SK-N-SH treated with all-trans-retinoic acid at 6 μM for 48 hours (cell line): Measurements from ENCODE around the gene ZNF692.

Experiments
- ATAC-seq: fragments of 200-7000 bp; cut with Tn5 transposase; 3 replicates; pipeline ENCODE4 v1.9.1; 2020; ENCODE audit warnings: mild to moderate bottlenecking, moderate library complexity
- ARNTL ChIP-seq: fragments of 450-650 bp; formaldehyde crosslinking; IDR thresholded peaks from 2 replicates; pipeline ENCODE4 v1.5.0; 2020; ENCODE audit warnings: low read depth, mild to moderate bottlenecking, moderate library complexity, borderline replicate concordance
- BACH2 ChIP-seq: fragments of 250-450 bp; sonication (Bioruptor Pico); IDR thresholded peaks from 2 replicates; pipeline ENCODE4 v1.9.0; 2021; ENCODE audit warnings: mild to moderate bottlenecking, borderline replicate concordance
- CREB5 ChIP-seq: fragments of 250-450 bp; sonication (Bioruptor Pico); IDR thresholded peaks from 2 replicates; pipeline ENCODE4 v1.5.1; 2020; ENCODE audit warnings: low read depth, mild to moderate bottlenecking, moderate library complexity
- CSDC2 ChIP-seq: fragments of 250-450 bp; sonication (Bioruptor Pico); IDR thresholded peaks from 2 replicates; pipeline ENCODE4 v1.5.0; 2020; ENCODE audit warnings: mild to moderate bottlenecking, moderate library complexity
- CSRNP3 ChIP-seq: fragments of 250-450 bp; sonication (Bioruptor Pico); IDR thresholded peaks from 2 replicates; pipeline ENCODE4 v1.5.1; 2021; ENCODE audit warnings: mild to moderate bottlenecking, moderate library complexity
- ESRRG ChIP-seq: fragments of 250-450 bp; sonication (Bioruptor Pico); IDR thresholded peaks from 2 replicates; pipeline ENCODE4 v1.6.1; 2021; ENCODE audit warnings: mild to moderate bottlenecking
- GLIS3 ChIP-seq: fragments of 250-450 bp; sonication (Bioruptor Pico); IDR thresholded peaks from 2 replicates; pipeline ENCODE4 v1.5.0; 2020; ENCODE audit warnings: mild to moderate bottlenecking, moderate library complexity
- ISL1 ChIP-seq: fragments of 250-450 bp; sonication (Bioruptor Pico); IDR thresholded peaks from 2 replicates; pipeline ENCODE4 v2.1.2; 2022; ENCODE audit warnings: mild to moderate bottlenecking, moderate library complexity
- OSR1 ChIP-seq: fragments of 250-450 bp; sonication (Bioruptor Pico); IDR thresholded peaks from 2 replicates; pipeline ENCODE4 v1.8.0; 2022; ENCODE audit warnings: moderate library complexity, mild to moderate bottlenecking, inconsistent platforms
- PATZ1 ChIP-seq: fragments of 250-450 bp; sonication (Bioruptor Pico); IDR thresholded peaks from 2 replicates; pipeline ENCODE4 v1.8.0; 2020; ENCODE audit warnings: mild to moderate bottlenecking, moderate library complexity, borderline replicate concordance
- POU6F1 ChIP-seq: fragments of 250-450 bp; sonication (Bioruptor Pico); IDR thresholded peaks from 2 replicates; pipeline ENCODE4 v1.8.0; 2021; ENCODE audit warnings: low read depth, mild to moderate bottlenecking, moderate library complexity, borderline replicate concordance
- PPARA ChIP-seq: fragments of 250-450 bp; sonication (Bioruptor Pico); IDR thresholded peaks from 2 replicates; pipeline ENCODE4 v1.5.0; 2020; ENCODE audit warnings: mild to moderate bottlenecking, borderline replicate concordance
- RARB ChIP-seq: fragments of 250-450 bp; sonication (Bioruptor Pico); IDR thresholded peaks from 2 replicates; pipeline ENCODE4 v1.8.0; 2021; ENCODE audit warnings: mild to moderate bottlenecking, moderate library complexity
- SNAI2 ChIP-seq: fragments of 250-450 bp; sonication (Bioruptor Pico); IDR thresholded peaks from 2 replicates; pipeline ENCODE4 v1.5.0; 2020; ENCODE audit warnings: mild to moderate bottlenecking, moderate library complexity
- TCF4 ChIP-seq: fragments of 250-450 bp; sonication (Bioruptor Pico); IDR thresholded peaks from 2 replicates; pipeline ENCODE4 v1.8.0; 2021; ENCODE audit warnings: mild to moderate bottlenecking, moderate library complexity, borderline replicate concordance
- TOX ChIP-seq: fragments of 250-450 bp; sonication (Bioruptor Pico); IDR thresholded peaks from 2 replicates; pipeline ENCODE4 v1.8.0; 2021; ENCODE audit warnings: mild to moderate bottlenecking, moderate library complexity, borderline replicate concordance
- TSHZ2 ChIP-seq: fragments of 250-450 bp; sonication (Bioruptor Pico); IDR thresholded peaks from 2 replicates; pipeline ENCODE4 v1.5.0; 2020; ENCODE audit warnings: mild to moderate bottlenecking, moderate library complexity
- ZC3H10 ChIP-seq: fragments of 250-450 bp; sonication (Bioruptor Pico); IDR thresholded peaks from 2 replicates; pipeline ENCODE4 v1.5.1; 2021; ENCODE audit warnings: mild to moderate bottlenecking, moderate library complexity
- ZFP3 ChIP-seq: fragments of 250-450 bp; sonication (Bioruptor Pico); IDR thresholded peaks from 2 replicates; pipeline ENCODE4 v1.5.0; 2020; ENCODE audit warnings: mild to moderate bottlenecking, moderate library complexity
- ZFP30 ChIP-seq: fragments of 450-650 bp; formaldehyde crosslinking; IDR thresholded peaks from 2 replicates; pipeline ENCODE4 v1.5.0; 2022; ENCODE audit warnings: mild to moderate bottlenecking, moderate library complexity
- ZNF565 ChIP-seq: fragments of 450-650 bp; formaldehyde crosslinking; conservative IDR thresholded peaks from 2 replicates; pipeline ENCODE4 v1.5.0; 2020; ENCODE audit warnings: low read depth, mild to moderate bottlenecking, moderate library complexity
- ZNF70 ChIP-seq: fragments of 450-650 bp; formaldehyde crosslinking; IDR thresholded peaks from 2 replicates; pipeline ENCODE4 v1.5.0; 2020; ENCODE audit warnings: mild to moderate bottlenecking, moderate library complexity
- ZNF8 ChIP-seq: fragments of 450-650 bp; formaldehyde crosslinking; IDR thresholded peaks from 2 replicates; pipeline ENCODE4 v1.5.0; 2020; ENCODE audit warnings: mild to moderate bottlenecking, moderate library complexity

The ZNF692 gene

GRCh38 chr1:248825909-248826760 lies 32.8 kb downstream of the ZNF692 start, which contains the start of gene SH3BP5L:
Gene SH3BP5L (minus strand): TSS chr1:248825915. CDS start chr1:248824935, 980 bp downstream.
- peak; percentile 92 for ATAC-seq
- TF ChIP-seq ZFP3 (CRISPR knock-in tag) (no peak), OSR1 (CRISPR knock-in tag) (no peak), PATZ1 (no peak), TCF4 (no peak), CSRNP3 (CRISPR knock-in tag) (no peak), ZNF8 (CRISPR knock-in tag) (no peak), PPARA (CRISPR knock-in tag) (no peak), BACH2 (CRISPR knock-in tag) (no peak), GLIS3 (CRISPR knock-in tag) (no peak), ZFP30 (CRISPR knock-in tag) (no peak), ARNTL (CRISPR knock-in tag) (no peak), ISL1 (CRISPR knock-in tag) (no peak), ZNF70 (CRISPR knock-in tag) (no peak), ESRRG (no peak), SNAI2 (no peak), ZC3H10 (CRISPR knock-in tag) (no peak), TOX (CRISPR knock-in tag) (no peak), POU6F1 (CRISPR knock-in tag) (no peak), CSDC2 (no peak), TSHZ2 (CRISPR knock-in tag) (no peak)

GRCh38 chr1:248825573-248825908 lies 33.3 kb downstream of the ZNF692 start:
- TF ChIP-seq ISL1 (CRISPR knock-in tag) (no peak), ZFP3 (CRISPR knock-in tag) (no peak), CREB5 (CRISPR knock-in tag) (no peak), ESRRG (no peak), CSDC2 (no peak), ZNF565 (no peak), RARB (no peak), ARNTL (CRISPR knock-in tag) (no peak), CSRNP3 (CRISPR knock-in tag) (no peak)
- peak; percentile 3; the same call in 2 of the 3 replicates for ATAC-seq
